Mesenchymal stem cell (in vitro differentiated cells and primary cell): ENCODE data around the gene ABHD5.
A peak's percentile ranks its signal among the peaks of the same experiment; 100 is the strongest.

ENCODE experiments used
- DNase-seq: peaks from one replicate; pipeline ENCODE4 v3.0.0-alpha.2; 2013
- H2AFZ ChIP-seq: one replicate; pipeline ENCODE4 v1.6.1; 2013; ENCODE audit warnings: low read depth, mild to moderate bottlenecking, control low read depth, inconsistent platforms, low read length, moderate library complexity
- H2AK5ac ChIP-seq: 2 replicates; pipeline ENCODE4 v1.6.1; 2013; ENCODE audit warnings: low read length, moderate library complexity, mild to moderate bottlenecking, inconsistent platforms; ENCODE audit not compliant: severe bottlenecking
- H2BK120ac ChIP-seq: one replicate; pipeline ENCODE4 v1.6.1; 2013; ENCODE audit warnings: low read depth, mild to moderate bottlenecking, inconsistent platforms, low read length, moderate library complexity
- H2BK12ac ChIP-seq, 2 experiments: one replicate each; pipeline ENCODE4 v1.6.1; 2013; ENCODE audit warnings: inconsistent platforms in 2 of 2, low read length in 2 of 2, mild to moderate bottlenecking in 2 of 2, moderate library complexity in 2 of 2, control low read depth in 1 of 2
- H2BK15ac ChIP-seq: one replicate; pipeline ENCODE4 v1.6.1; 2013; ENCODE audit warnings: mild to moderate bottlenecking, low read depth, inconsistent platforms; ENCODE audit not compliant: poor library complexity, severe bottlenecking
- H2BK5ac ChIP-seq: 2 replicates; pipeline ENCODE4 v1.6.1; 2013; ENCODE audit warnings: low read depth, mild to moderate bottlenecking, low read length, control low read depth, inconsistent platforms; ENCODE audit not compliant: poor library complexity, severe bottlenecking
- H3K14ac ChIP-seq, 2 experiments: one replicate each; pipeline ENCODE4 v1.6.1; 2013; ENCODE audit warnings: inconsistent platforms in 2 of 2, low read length in 2 of 2, control low read depth in 1 of 2, mild to moderate bottlenecking in 1 of 2, moderate library complexity in 1 of 2
- H3K18ac ChIP-seq, 2 experiments: one replicate each; pipeline ENCODE4 v1.6.1; 2013; ENCODE audit warnings: inconsistent platforms in 2 of 2, low read length in 2 of 2, control low read depth in 1 of 2, low read depth in 1 of 2, mild to moderate bottlenecking in 1 of 2
- H3K23ac ChIP-seq, 2 experiments: one replicate each; pipeline ENCODE4 v1.6.1; 2013; ENCODE audit warnings: inconsistent platforms in 2 of 2, low read length in 2 of 2, mild to moderate bottlenecking in 2 of 2, moderate library complexity in 2 of 2, control low read depth in 1 of 2
- H3K27ac ChIP-seq: 2 replicates; pipeline ENCODE4 v1.5.1; 2013; ENCODE audit warnings: mild to moderate bottlenecking, moderate library complexity, low read length, control low read depth, inconsistent platforms; ENCODE audit not compliant: poor library complexity, severe bottlenecking
- H3K27me3 ChIP-seq, 2 experiments: 2 replicates each; pipeline versions ENCODE4 v1.6.1 to v1.7.0; 2013; ENCODE audit warnings: low read length in 2 of 2, mild to moderate bottlenecking in 2 of 2, moderate library complexity in 2 of 2, control low read depth in 1 of 2, inconsistent platforms in 1 of 2; ENCODE audit not compliant: control insufficient read depth in 1 of 2, insufficient read depth in 1 of 2
- H3K36me3 ChIP-seq, 2 experiments: 2 replicates each; pipeline versions ENCODE4 v1.6.1 to v1.7.0; 2013; ENCODE audit warnings: low read length in 2 of 2, control low read depth in 1 of 2, inconsistent platforms in 1 of 2, low read depth in 1 of 2, mild to moderate bottlenecking in 1 of 2; ENCODE audit not compliant: insufficient read depth in 2 of 2, control insufficient read depth in 1 of 2
- H3K4ac ChIP-seq, 2 experiments: one replicate each; pipeline ENCODE4 v1.6.1; 2013; ENCODE audit warnings: inconsistent platforms in 2 of 2, low read length in 2 of 2, mild to moderate bottlenecking in 2 of 2, moderate library complexity in 2 of 2, control low read depth in 1 of 2, low read depth in 1 of 2
- H3K4me1 ChIP-seq: 2 replicates; pipeline ENCODE4 v1.6.1; 2013; ENCODE audit warnings: low read depth, low read length, control low read depth; ENCODE audit not compliant: control insufficient read depth, insufficient read depth
- H3K4me2 ChIP-seq: 2 replicates; pipeline ENCODE4 v1.6.1; 2013; ENCODE audit warnings: low read length, mild to moderate bottlenecking, inconsistent platforms; ENCODE audit not compliant: poor library complexity, severe bottlenecking
- H3K4me3 ChIP-seq, 2 experiments: 2 replicates each; pipeline versions ENCODE4 v1.5.1 to v1.7.0; 2013; ENCODE audit warnings: low read length in 2 of 2, mild to moderate bottlenecking in 2 of 2, control low read depth in 1 of 2, low read depth in 1 of 2; ENCODE audit not compliant: insufficient read depth in 1 of 2
- H3K79me1 ChIP-seq: replicated peaks from 2 replicates; pipeline ENCODE4 v1.6.1; 2013; ENCODE audit warnings: mild to moderate bottlenecking, control low read depth, low read length, inconsistent platforms; ENCODE audit not compliant: poor library complexity, severe bottlenecking
- H3K9ac ChIP-seq: 2 replicates; pipeline ENCODE4 v1.7.0; 2013; ENCODE audit warnings: mild to moderate bottlenecking, low read length, moderate library complexity
- H3K9me3 ChIP-seq: 2 replicates; pipeline ENCODE4 v1.7.0; 2013; ENCODE audit warnings: mild to moderate bottlenecking, low read length; ENCODE audit not compliant: control insufficient read depth
- H4K8ac ChIP-seq: one replicate; pipeline ENCODE4 v1.6.1; 2013; ENCODE audit warnings: inconsistent platforms, mild to moderate bottlenecking, low read length, moderate library complexity
- H4K91ac ChIP-seq: one replicate; pipeline ENCODE4 v1.6.1; 2013; ENCODE audit warnings: mild to moderate bottlenecking, low read length, inconsistent platforms
- WGBS: methylation state at CpG from one replicate; pipeline ENCODE4 v1.1.7; 2013; ENCODE audit warnings: mixed read lengths; 5-methylcytosine and 5-hydroxymethylcytosine counted together

ABHD5 gene

GRCh38 chr3:43726521-43726920 is 35.8 kb downstream of the ABHD5 start:
- 93% methylated on average over 3 of the region's 4 CpGs for WGBS
- H4K8ac ChIP-seq, result no peak overlapping the region
- no peak overlapping the region for H2BK15ac ChIP-seq
- H3K4me3 ChIP-seq, result no peak overlapping the region
- H3K9ac ChIP-seq, result peak overlapping the region; percentile 35
- no peaks in the 10 kb centered on the region for H3K27me3 ChIP-seq
- no peak overlapping the region for H3K4me2 ChIP-seq
- H4K91ac ChIP-seq, result no peak overlapping the region
- H3K4me1 ChIP-seq, result peaks cover 7% of the 10 kb centered on the region
- no peak overlapping the region for H3K23ac ChIP-seq
- no peak overlapping the region for H3K14ac ChIP-seq
- no peak overlapping the region for H3K18ac ChIP-seq
- H2BK5ac ChIP-seq, result no peak overlapping the region
- no peak overlapping the region for H3K4ac ChIP-seq
- H3K79me1 ChIP-seq, result no peaks in the 10 kb centered on the region
- no peak overlapping the region for H2BK12ac ChIP-seq
- DNase-seq, result no peak
- no peak overlapping the region for H2BK120ac ChIP-seq
- H3K9me3 ChIP-seq, result no peaks in the 10 kb centered on the region
- H3K27ac ChIP-seq, result no peak overlapping the region
- H2AFZ ChIP-seq, result no peak overlapping the region
- H2AK5ac ChIP-seq, result no peak overlapping the region
- H3K36me3 ChIP-seq, result no peaks in the 10 kb centered on the region

GRCh38 chr3:43727930-43728329 is 37.2 kb downstream of the ABHD5 start:
- no peaks in the 10 kb centered on the region for H3K9me3 ChIP-seq
- H3K23ac ChIP-seq, result no peak overlapping the region
- H4K91ac ChIP-seq, result no peak overlapping the region
- H3K18ac ChIP-seq, result no peak overlapping the region
- H3K4me1 ChIP-seq, result peaks cover 7% of the 10 kb centered on the region
- no peak overlapping the region for H2BK120ac ChIP-seq
- H3K36me3 ChIP-seq, result no peaks in the 10 kb centered on the region
- no peak for DNase-seq
- H4K8ac ChIP-seq, result no peak overlapping the region
- H3K4me2 ChIP-seq, result no peak overlapping the region
- no peak overlapping the region for H3K4me3 ChIP-seq
- no peaks in the 10 kb centered on the region for H3K79me1 ChIP-seq
- no peak overlapping the region for H2BK12ac ChIP-seq
- H3K9ac ChIP-seq, result peak overlapping the region; percentile 56
- no peak overlapping the region for H2BK5ac ChIP-seq
- H2BK15ac ChIP-seq, result no peak overlapping the region
- no peaks in the 10 kb centered on the region for H3K27me3 ChIP-seq
- no peak overlapping the region for H3K14ac ChIP-seq
- H3K4ac ChIP-seq, result no peak overlapping the region
- no peak overlapping the region for H2AFZ ChIP-seq
- H2AK5ac ChIP-seq, result no peak overlapping the region
- H3K27ac ChIP-seq, result no peak overlapping the region
- WGBS, result 98% methylated on average over 3 of the region's 3 CpGs

- H3K79me1 ChIP-seq, result no peaks in the 10 kb centered on the region
- H2AFZ ChIP-seq, result no peak overlapping the region
- H2BK5ac ChIP-seq, result no peak overlapping the region
- H3K4ac ChIP-seq, result no peak overlapping the region
- H2BK15ac ChIP-seq, result no peak overlapping the region
- H2BK12ac ChIP-seq, result no peak overlapping the region
- H3K14ac ChIP-seq, result no peak overlapping the region
- H3K18ac ChIP-seq, result no peak overlapping the region
- peaks cover 7% of the 10 kb centered on the region for H3K4me1 ChIP-seq
- H3K27me3 ChIP-seq, result no peaks in the 10 kb centered on the region
- no peaks in the 10 kb centered on the region for H3K36me3 ChIP-seq
- H2BK120ac ChIP-seq, result no peak overlapping the region
- WGBS, result 86% methylated on average over 5 of the region's 5 CpGs
- H3K9ac ChIP-seq, result peak overlapping the region; percentile 56
- H4K91ac ChIP-seq, result no peak overlapping the region
- no peak overlapping the region for H3K4me3 ChIP-seq
- H3K4me2 ChIP-seq, result no peak overlapping the region
- no peak overlapping the region for H2AK5ac ChIP-seq
- no peak for DNase-seq
- no peak overlapping the region for H4K8ac ChIP-seq
- H3K9me3 ChIP-seq, result no peaks in the 10 kb centered on the region
- H3K23ac ChIP-seq, result no peak overlapping the region
- H3K27ac ChIP-seq, result no peak overlapping the region
These were observed 37.7 kb downstream of the ABHD5 start for GRCh38 chr3:43728476-43728875.

- peaks cover 7% of the 10 kb centered on the region for H3K4me1 ChIP-seq
- H3K79me1 ChIP-seq, result no peaks in the 10 kb centered on the region
- H3K14ac ChIP-seq, result no peak overlapping the region
- H2AFZ ChIP-seq, result no peak overlapping the region
- whole genome bisulfite sequencing, result 83% methylated on average over 1 of the region's 5 CpGs
- no peaks in the 10 kb centered on the region for H3K36me3 ChIP-seq
- H2AK5ac ChIP-seq, result peak overlapping the region; percentile 39
- H2BK12ac ChIP-seq, result no peak overlapping the region
- H3K27ac ChIP-seq, result no peak overlapping the region
- no peak overlapping the region for H3K4me2 ChIP-seq
- DNase-seq, result no peak
- no peaks in the 10 kb centered on the region for H3K27me3 ChIP-seq
- no peak overlapping the region for H3K18ac ChIP-seq
- no peak overlapping the region for H2BK15ac ChIP-seq
- H3K4me3 ChIP-seq, result no peak overlapping the region
- no peak overlapping the region for H4K91ac ChIP-seq
- H2BK120ac ChIP-seq, result no peak overlapping the region
- no peaks in the 10 kb centered on the region for H3K9me3 ChIP-seq
- H2BK5ac ChIP-seq, result no peak overlapping the region
- no peak overlapping the region for H4K8ac ChIP-seq
- peak overlapping the region; percentile 56 for H3K9ac ChIP-seq
- no peak overlapping the region for H3K23ac ChIP-seq
- no peak overlapping the region for H3K4ac ChIP-seq
These were observed 38.2 kb downstream of the ABHD5 start for GRCh38 chr3:43728947-43729346.
